GM19193 (cell line): ENCODE data around the gene GREM2.

Experiments
- POLR2A ChIP-seq: IDR thresholded peaks from 4 replicates; pipeline ENCODE4 v1.6.1; 2011; ENCODE audit not compliant: insufficient read depth, insufficient read length; ENCODE audit errors: extremely low read depth

Gene GREM2

DNA sequence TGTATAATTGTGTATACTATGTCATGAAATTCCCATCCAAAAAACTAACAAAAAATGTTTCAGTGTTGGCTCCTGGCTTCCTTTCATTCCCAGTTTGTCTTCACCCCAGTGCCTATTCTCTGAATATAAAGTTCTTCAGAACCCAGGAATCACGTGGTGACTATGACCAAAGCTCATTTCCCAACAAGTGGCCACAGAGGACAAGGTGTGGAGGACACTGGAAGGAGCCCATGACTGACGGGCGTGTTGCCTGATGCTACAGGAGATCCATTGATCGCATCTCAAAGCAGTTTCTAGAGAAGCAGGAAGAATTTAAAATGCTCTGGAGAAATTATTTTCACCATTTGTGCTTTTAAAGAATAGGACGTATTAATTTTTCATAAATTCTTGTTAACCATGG lies 7.4 kb upstream of the GREM2 start:
- no peak for TF ChIP-seq POLR2A

DNA sequence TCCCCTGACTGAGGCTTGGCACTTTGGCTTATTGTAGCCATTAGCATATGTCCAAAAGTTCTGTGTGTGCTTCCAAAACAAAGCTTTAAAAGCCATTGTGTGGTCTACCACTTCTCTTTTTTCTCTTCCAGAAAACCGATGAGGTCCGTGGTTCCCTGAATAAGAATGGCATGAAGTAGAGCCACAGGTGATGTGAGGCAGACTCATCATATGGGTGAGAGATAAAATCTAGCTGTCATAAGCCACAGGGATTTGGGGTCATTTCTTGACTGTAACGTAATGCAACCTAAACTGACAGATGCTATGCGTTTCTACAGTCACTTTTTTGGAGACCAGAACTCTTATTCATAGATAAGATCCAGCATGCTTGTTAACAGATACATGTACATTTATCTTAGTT lies 7.0 kb upstream of the GREM2 start:
- no peak for TF ChIP-seq POLR2A

DNA sequence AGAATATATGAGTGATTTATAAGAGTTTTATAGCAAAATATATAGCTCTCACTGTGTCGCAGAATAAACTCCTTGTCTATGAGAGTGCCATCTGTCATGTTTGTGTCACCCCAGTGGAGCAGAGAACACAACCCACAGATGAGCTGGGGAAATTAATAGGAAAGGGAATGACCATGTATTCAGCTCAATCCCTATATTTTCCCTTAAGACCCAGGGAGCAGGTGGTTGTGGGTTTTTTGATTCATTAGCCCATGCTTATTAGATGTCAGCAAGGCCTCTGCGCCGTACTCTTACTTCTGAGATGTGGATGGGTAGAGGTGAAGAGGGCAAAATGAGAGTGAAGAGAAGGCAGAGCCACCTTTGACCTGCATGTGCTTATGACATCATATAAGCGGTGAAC lies 4.1 kb upstream of the GREM2 start:
- TF ChIP-seq POLR2A = no peak

DNA sequence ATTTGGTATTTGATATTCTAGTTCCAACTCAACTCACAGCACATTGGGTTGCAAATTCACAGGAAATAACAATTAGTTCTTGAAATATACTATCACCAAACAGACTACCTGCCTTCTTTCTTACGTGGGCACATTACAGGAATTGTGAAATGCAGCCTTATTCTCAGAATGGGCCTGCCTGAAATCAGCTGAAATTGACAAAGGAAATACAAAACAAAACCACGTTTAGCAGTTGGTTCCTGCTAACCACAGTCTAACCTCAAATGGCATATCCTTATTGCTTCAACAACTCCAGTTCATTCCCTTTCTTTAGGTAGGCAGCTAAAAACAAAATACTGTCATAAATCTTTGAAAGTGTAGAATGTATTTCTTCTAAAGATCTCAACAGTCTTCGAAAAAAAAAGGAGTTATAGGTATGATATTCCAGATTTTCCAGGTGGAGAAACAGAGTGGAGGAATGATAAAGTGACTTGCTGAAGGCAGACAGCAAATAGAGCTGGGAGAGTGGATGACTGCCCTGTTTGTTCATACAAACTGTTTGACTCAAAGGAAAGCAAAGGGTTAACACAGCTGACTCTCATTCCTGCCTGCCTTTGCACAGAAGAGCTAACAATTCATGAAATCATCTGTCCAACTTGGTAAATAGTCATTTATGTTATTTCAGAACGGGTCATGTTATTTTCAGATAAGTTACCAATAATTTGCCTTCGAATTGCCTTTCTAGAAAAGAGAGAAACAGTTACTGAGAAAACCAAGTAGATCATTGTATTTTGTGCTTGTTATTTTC lies 1.6 kb upstream of the GREM2 start:
- no peak for TF ChIP-seq POLR2A

DNA sequence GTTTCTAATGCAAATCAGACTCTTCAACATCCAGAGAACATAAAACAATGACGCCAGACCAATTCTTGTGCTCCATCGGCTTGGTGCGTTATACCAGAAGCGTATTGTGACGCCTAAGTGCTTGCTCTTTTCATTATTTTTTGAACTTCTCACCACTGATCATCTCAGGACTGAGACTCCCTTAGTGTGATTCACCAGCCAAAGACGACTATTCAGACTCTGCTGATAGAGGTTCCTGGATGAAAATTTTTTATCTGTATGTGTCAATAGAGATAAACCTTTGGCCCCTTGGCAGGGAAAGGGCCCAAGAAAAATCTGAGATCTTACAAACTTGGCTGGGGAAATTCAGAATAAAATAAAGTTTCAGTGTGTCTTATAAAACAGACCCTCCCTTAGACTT lies 856 bp upstream of the GREM2 start:
- no peak for TF ChIP-seq POLR2A

DNA sequence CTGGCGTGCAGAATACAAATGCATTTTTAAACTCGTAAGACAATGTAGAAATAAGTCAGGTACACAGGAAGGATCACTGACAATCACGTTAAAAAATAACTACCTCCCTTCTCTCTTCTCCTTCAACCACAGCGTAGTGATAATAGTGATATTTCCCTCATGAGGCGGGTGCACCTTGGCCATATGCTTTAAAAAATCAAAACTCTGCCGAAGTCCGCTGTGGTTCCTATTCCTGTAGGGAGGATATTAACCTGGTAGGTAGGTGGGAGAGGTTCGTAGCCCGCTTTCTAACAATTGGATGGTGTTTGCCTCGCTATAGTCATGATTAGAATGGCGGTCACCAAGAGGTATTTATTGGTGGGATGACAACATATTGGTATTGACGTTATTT lies 732 bp downstream of the GREM2 start:
- no peak for TF ChIP-seq POLR2A

DNA sequence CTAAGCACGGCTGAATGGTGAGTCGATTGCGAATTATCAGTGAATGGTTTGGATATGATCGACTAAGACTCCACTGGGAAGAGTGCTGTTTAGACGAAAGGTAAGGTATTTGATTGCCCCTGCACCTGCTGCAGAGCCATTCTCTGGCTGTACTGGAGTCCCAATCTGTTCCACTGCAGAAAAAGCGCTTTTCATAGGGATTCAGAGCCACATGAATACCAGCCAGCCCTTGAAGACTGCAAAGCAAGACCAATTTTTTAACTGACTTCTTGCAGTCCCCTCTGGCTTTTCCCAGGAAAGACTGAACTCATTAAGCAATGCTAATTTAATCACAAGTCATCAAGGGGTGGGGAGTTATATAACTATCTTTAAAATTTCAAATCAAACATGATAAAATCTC lies 1.3 kb downstream of the GREM2 start:
- TF ChIP-seq POLR2A = no peak

DNA sequence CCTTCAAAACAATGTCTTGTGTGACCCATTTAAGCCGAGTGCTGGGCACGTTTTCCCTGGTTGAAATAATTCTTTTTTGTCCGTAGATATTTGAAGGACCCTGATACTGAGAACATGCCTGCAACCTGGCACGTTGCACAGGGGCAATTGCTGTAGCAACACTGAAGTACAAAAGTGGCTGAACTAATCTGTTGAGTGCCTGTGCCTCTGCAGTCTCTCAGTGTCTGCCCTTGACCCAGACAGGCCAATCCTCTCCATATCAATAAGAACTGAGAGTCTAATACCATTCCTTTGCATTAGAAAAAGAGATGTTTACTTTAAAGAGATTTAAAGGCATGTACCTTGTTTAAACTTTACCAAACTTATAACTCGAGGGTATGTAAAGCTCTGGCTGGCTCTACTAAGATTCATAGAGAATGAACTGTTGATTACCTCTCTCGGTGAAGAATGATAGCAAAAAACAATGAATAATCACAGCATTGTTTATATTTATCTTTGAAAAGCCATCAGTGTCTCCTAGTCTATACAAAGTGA lies 2.4 kb downstream of the GREM2 start:
- no peak for TF ChIP-seq POLR2A

DNA sequence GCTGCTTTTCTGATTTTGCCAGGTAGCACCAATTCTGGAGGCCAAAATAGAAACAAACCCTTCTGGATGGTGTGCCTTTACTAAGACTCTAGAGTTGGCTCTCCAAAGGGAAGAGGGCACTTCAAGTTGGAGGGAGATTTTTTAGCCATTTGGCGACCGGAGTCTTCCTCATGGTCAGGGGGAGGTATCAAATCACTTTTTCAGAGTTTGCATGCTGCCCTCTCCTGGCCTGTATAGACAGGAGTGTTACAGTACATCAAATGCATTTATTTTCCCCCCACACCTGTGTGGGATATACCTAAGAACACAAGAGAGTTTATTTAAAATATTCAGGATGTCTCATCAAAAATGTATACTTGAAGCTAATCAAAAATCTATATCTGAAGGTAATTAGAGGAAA lies 3.2 kb downstream of the GREM2 start:
- no peak for TF ChIP-seq POLR2A

DNA sequence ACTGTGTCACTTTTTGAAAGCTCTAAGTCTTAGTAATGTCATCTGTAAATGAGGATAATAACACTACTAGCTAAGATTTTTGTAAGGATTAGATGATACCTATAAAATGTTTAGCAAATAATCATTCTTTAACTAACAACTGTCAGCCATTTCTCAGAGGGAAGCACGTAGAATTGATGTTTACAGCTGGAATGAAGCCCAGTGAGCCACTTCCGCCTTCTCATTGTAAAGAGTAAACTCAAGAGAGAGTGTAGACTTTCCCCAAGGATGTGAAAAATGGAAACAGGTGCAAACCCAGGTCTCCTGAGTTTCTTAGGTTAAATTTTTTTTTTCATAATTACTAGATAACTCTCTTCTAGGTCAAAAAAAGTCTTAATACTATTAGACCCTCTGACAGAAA lies 4.9 kb downstream of the GREM2 start:
- TF ChIP-seq POLR2A = no peak

DNA sequence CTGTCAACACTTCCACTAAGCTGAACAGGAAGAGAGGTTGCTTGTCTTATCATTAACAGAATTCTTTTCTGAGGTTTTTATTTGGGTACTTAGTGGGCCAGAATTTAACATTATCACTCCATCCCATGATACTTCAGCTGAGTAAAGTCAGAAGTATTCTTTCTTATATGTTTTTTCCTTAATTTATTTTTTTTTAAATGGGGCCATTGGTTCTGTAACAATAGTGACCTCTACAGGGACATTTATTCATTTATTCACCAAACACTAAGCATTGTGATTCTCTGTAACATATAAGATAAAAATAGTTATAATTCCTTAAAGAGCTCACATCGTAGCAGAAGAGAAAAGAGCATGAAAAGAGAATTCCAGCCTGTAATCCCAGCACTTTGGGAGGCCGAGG lies 9.8 kb downstream of the GREM2 start:
- no peak for TF ChIP-seq POLR2A

DNA sequence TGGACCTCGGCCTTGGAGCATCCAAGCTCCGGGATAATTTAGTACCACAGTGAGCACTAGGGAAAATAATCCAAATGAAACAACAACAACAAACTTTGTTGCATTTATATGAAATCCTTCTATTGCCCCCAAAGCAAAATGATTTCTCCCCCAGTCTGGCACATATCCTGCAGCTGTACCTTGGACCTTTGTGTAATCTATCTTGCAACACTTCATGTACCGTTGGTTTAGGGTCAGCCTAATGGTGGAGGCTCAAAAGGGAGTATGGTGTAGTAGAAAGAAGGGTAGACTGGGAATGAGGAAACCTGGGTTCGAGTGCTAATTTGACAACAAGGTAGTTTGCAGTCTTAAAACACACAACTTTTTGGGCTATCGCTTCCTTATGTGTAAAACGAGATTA lies 12.1 kb downstream of the GREM2 start:
- TF ChIP-seq POLR2A = no peak

DNA sequence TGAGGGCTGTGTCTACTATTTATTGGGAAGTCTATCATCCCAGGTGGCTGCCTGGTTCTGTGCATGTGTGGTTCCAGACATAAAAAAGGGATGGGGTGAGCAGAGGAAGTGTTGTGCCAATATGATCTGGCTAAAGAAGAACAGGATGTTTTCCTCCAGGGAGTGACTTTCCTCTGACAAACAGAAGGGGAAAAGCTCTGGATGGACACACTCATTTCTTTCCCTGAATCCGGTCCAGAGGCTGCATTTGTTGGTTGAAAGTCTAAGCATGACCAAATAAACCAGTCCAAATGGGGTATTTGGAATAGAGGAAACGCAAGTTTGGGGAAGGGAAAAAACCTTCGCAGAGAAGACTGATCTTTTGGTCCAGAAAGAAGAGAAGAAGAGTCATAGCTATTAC lies 12.7 kb downstream of the GREM2 start:
- no peak for TF ChIP-seq POLR2A

DNA sequence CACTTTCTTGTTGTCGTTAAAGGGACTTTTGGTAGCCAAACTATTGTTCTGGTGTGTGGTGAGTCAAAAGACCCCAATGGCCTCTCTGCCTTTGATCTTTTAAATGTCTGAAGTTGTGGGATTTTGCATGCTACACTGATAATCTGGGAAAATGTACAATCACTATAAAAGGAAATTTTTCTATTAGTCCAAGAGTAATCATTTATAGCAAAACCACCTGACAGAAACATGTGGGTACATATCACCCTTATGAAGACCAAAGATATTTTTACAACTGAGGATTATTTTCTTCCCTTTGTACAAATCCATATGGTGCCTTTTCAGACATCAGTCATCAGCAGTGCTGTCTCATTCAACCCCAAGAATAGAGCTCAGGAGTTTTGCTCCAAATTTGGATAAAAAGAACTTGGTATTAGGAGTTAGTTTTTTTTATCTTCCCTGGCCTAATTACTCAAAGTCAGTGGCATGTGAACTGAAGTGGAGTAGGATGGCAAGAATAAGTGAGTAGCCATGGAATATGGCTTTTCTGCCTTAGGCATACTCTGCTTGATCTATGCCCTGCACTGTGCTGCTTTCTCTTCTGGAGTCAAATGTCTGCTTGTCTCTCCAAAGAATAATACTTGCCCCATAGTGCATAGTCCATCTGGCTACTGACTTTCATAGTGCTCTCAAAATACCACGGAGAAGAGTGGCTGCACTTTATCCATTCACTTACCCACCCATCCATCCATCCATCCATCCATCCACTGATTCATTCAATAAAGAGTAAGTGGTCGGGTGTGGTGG lies 13.5 kb downstream of the GREM2 start:
- TF ChIP-seq POLR2A = no peak

DNA sequence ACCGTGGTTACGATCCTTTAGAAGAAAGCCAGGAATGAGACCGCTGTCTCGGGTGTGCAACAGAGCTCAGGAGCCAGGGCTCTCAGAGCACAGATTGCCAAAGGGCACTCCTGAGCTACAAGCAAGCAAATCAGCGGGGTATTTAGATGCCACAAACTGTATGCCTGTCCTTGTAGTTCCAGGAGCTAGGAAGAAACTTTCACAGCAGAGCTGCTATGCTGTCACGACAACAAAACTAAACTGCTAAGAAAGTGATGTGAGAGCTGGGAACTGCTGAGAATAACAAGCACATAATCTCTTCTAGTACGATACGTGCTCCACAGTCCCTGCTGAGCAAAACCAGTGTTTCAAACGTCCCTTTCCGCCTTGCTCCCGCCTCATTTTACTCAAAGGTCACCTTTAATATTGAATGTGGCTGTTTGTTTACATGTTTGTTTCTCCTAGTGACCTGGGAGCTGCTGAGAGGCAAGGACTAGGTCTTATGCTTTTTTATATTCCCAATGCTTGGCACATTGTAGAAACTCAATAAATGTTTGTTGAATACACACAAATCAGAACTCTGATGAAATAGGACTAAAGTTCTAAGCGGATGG lies 14.7 kb downstream of the GREM2 start:
- no peak for TF ChIP-seq POLR2A

DNA sequence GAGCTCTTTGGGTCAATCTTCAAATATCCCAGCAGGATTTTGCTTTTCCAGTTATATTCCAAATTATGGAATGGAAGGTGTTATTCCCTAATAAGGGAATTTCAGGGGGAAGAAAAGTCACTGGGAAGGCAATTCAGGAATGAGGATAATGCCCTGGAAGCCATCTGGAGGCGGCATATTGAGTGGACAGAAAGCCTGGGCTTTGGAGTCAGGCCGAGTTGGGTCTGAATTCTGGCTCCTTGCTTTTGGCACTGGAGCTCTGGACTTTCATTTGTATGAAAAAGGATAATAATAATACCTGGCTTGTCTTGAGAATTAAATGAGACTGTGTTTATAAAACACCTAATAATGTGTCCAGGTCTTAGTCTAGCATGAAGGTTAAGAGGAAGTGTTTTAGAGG lies 16.5 kb downstream of the GREM2 start:
- TF ChIP-seq POLR2A = no peak
